Omental fat pad (tissue), 4 donors: ENCODE data around the gene CACNA1A. TPM values are rescaled to one million over a fixed set of nuclear protein-coding genes. Genes with fewer than 3 reads are reported as not detected.
"Not testable (repeated sequence)": the region's sequence is repeated elsewhere in the genome, so short reads cannot be mapped to it uniquely, and the experiment has no call there.

Experiments used
- ATAC-seq: fragments of 150-250 bp; one replicate; pipeline ENCODE4 v1.9.1; 2016; ENCODE audit warnings: mild to moderate bottlenecking, moderate library complexity; ENCODE audit not compliant: low FRiP score
- DNase-seq: peaks from one replicate; pipeline ENCODE4 v3.0.0-alpha.2; 2019; ENCODE audit warnings: low spot score
- CTCF ChIP-seq, 3 donors: fragments of 450-650 bp; IDR thresholded peaks; one replicate each; pipeline ENCODE4 v1.5.1; 2016 to 2017; ENCODE audit warnings: antibody characterized with exemption in 3 of 3, mild to moderate bottlenecking in 3 of 3, moderate library complexity in 2 of 3
- total RNA-seq, 4 donors: library from RNA; depleted of rRNA; stranded (reverse); fragments of >200 nt; gene quantifications; one replicate each; pipeline ENCODE4 v1.1.0, GENCODE V29; 2016

CACNA1A gene
- total RNA-seq, 4 donors from 2014 or later: 0.44 to 2.7 (median 0.71) TPM

- DNase-seq: no peak
- ATAC-seq: no peak
- no peak for TF ChIP-seq CTCF (IDR thresholded peaks at IDR 0.05)
Observed at GRCh38 chr19:13539332-13539731, 33.1 kb upstream of the CACNA1A start.

GRCh38 chr19:13538601-13539253, 32.4 kb upstream of the CACNA1A start:
- DNase-seq (no peak), ATAC-seq (no peak)
- no peak for TF ChIP-seq CTCF (IDR thresholded peaks at IDR 0.05)

GRCh38 chr19:13537454-13537853, 31.2 kb upstream of the CACNA1A start:
- no peak for TF ChIP-seq CTCF (IDR thresholded peaks at IDR 0.05)
- ATAC-seq: no peak

GRCh38 chr19:13530720-13531119, 24.4 kb upstream of the CACNA1A start:
- DNase-seq (no peak), ATAC-seq (no peak)
- no peak for TF ChIP-seq CTCF (IDR thresholded peaks at IDR 0.05)

More at GRCh38 chr19:13537454-13537853, 31.2 kb upstream of the CACNA1A start:
- DNase-seq: no peak

GRCh38 chr19:13529721-13530120, 23.4 kb upstream of the CACNA1A start:
- DNase-seq, ATAC-seq: not testable (repeated sequence)

- TF ChIP-seq CTCF (IDR thresholded peaks at IDR 0.05): no peak
- ATAC-seq (no peak), DNase-seq (no peak)
Observed at GRCh38 chr19:13526552-13526951, 20.3 kb upstream of the CACNA1A start.

- TF ChIP-seq CTCF (IDR thresholded peaks at IDR 0.05): no peak
- ATAC-seq (no peak), DNase-seq (no peak)
Observed at GRCh38 chr19:13521066-13521465, 14.8 kb upstream of the CACNA1A start.
